HepG2 (cell line): ENCODE results near the gene HSPB8. TPM values are rescaled to one million over a fixed set of nuclear protein-coding genes. Genes with fewer than 3 reads are reported as not detected.

Source experiments
- ATAC-seq: fragments of 200-7000 bp; cut with Tn5 transposase; 3 replicates; pipeline ENCODE4 v1.9.1; 2020; ENCODE audit warnings: mild to moderate bottlenecking, moderate library complexity
- BruUV-seq: library from RNA; stranded (reverse); fragments of 400-500 nt; replicated peaks from 2 replicates; lab custom pipeline; 2021; lab: Mats Ljungman, UMichigan
- CTCF ChIA-PET: fragments of 300-600 bp; formaldehyde crosslinking; extraction: SDS; loops from one replicate; lab custom pipeline; 2021; ENCODE audit warnings: low total read pairs, inconsistent platforms, low intra/inter-chr PET ratio; lab: Yijun Ruan, JAX
- POLR2A ChIA-PET: fragments of 350-600 bp; sonication (Branson Sonifier 250); formaldehyde crosslinking; loops from one replicate; lab custom pipeline; 2020; ENCODE audit warnings: antibody characterized with exemption, inconsistent platforms; lab: Yijun Ruan, JAX
- DNase-seq: peaks from one replicate; pipeline ENCODE4 v3.0.0-alpha.2; 2015; ENCODE audit warnings: low spot score
- FAIRE-seq: peaks from 3 replicates; lab custom pipeline; 2011; peaks lifted over from hg19 to GRCh38; lab: Jason Lieb, UNC
- H2AFZ ChIP-seq: one replicate; pipeline ENCODE4 v1.6.1; 2011; ENCODE audit warnings: low read length, inconsistent platforms
- H3K27ac ChIP-seq: fragments of 300-600 bp; 3 replicates; pipeline ENCODE4 v1.8.0; 2011; ENCODE audit warnings: mixed run types, mild to moderate bottlenecking, mixed read lengths, low read length, inconsistent platforms; ENCODE audit not compliant: insufficient read depth; ENCODE audit errors: extremely low read length
- H3K27me3 ChIP-seq, 2 experiments: fragments of 200-600 bp in 1 of 2; 2 replicates in 1 of 2; 3 replicates in 1 of 2; pipeline versions ENCODE4 v1.6.0 to v1.8.0; 2011; ENCODE audit warnings: low read length in 2 of 2, mild to moderate bottlenecking in 2 of 2, moderate library complexity in 2 of 2, inconsistent platforms in 1 of 2; ENCODE audit not compliant: insufficient read depth in 2 of 2, control insufficient read depth in 1 of 2
- H3K36me3 ChIP-seq, 2 experiments: fragments of 200-600 bp in 1 of 2; replicated peaks in 1 of 2; 2 replicates in 1 of 2; 3 replicates in 1 of 2; pipeline versions ENCODE4 v1.5.1 to v1.8.0; 2011; ENCODE audit warnings: low read length in 2 of 2, inconsistent platforms in 1 of 2; ENCODE audit not compliant: insufficient read depth in 2 of 2, control insufficient read depth in 1 of 2
- H3K4me1 ChIP-seq: 2 replicates; pipeline ENCODE4 v1.5.1; 2012; ENCODE audit warnings: low read length, inconsistent platforms; ENCODE audit not compliant: insufficient read depth
- H3K4me2 ChIP-seq: 2 replicates; pipeline ENCODE4 v1.6.0; 2011; ENCODE audit warnings: low read depth, low read length, inconsistent platforms
- H3K4me3 ChIP-seq, 3 experiments: fragments of 200-600 bp in 1 of 3; sonication (generic), shearing (Covaris generic) in 1 of 3; replicated peaks in 1 of 3; 2 replicates each; pipeline ENCODE4 v1.5.1; 2011 to 2016; ENCODE audit warnings: low read length in 3 of 3, inconsistent platforms in 2 of 3, low read depth in 2 of 3, mild to moderate bottlenecking in 2 of 3, control low read depth in 1 of 3, mixed read lengths in 1 of 3; ENCODE audit not compliant: insufficient read depth in 1 of 3
- H3K79me2 ChIP-seq: one replicate; pipeline ENCODE4 v1.6.1; 2011; ENCODE audit warnings: low read length, inconsistent platforms; ENCODE audit not compliant: insufficient read depth
- H3K9ac ChIP-seq: 2 replicates; pipeline ENCODE4 v1.6.0; 2011; ENCODE audit warnings: mild to moderate bottlenecking, low read depth, low read length, inconsistent platforms; ENCODE audit not compliant: insufficient read depth
- H3K9me3 ChIP-seq: 2 replicates; pipeline ENCODE4 v1.5.1; 2012; ENCODE audit warnings: mild to moderate bottlenecking, low read length
- H4K20me1 ChIP-seq: 2 replicates; pipeline ENCODE4 v1.6.0; 2011; ENCODE audit warnings: inconsistent platforms, mild to moderate bottlenecking, low read length, moderate library complexity; ENCODE audit not compliant: insufficient read depth
- BRD4 ChIP-seq: sonication (generic); formaldehyde crosslinking; IDR thresholded peaks from 2 replicates; pipeline ENCODE4 v1.4.0; 2020; ENCODE audit warnings: missing genetic modification reagents
- CEBPB ChIP-seq: IDR thresholded peaks from 2 replicates; pipeline ENCODE4 v1.6.1; 2011; ENCODE audit warnings: low read depth, low read length, improper control_type of control experiment, borderline replicate concordance
- CEBPZ ChIP-seq: IDR thresholded peaks from 2 replicates; pipeline ENCODE4 v1.6.1; 2012; ENCODE audit warnings: low read length, improper control_type of control experiment
- CREM ChIP-seq, 2 experiments: sonication (generic) in 1 of 2; formaldehyde crosslinking in 1 of 2; IDR thresholded peaks; 2 replicates each; pipeline versions ENCODE4 v1.4.0 to v1.6.1; 2016 to 2020; ENCODE audit warnings: antibody characterized with exemption in 1 of 2, mild to moderate bottlenecking in 1 of 2, missing genetic modification reagents in 1 of 2
- HCFC1 ChIP-seq: fragments of 150-350 bp; IDR thresholded peaks from 2 replicates; pipeline ENCODE4 v1.6.1; 2014; ENCODE audit warnings: low read depth, low read length
- MIXL1 ChIP-seq: IDR thresholded peaks from 2 replicates; pipeline ENCODE4 v1.6.1; 2016
- MTF1 ChIP-seq: sonication (generic); formaldehyde crosslinking; IDR thresholded peaks from 2 replicates; pipeline ENCODE4 v1.5.0; 2020; ENCODE audit warnings: missing genetic modification reagents
- NCOA5 ChIP-seq: sonication (generic); formaldehyde crosslinking; IDR thresholded peaks from 2 replicates; pipeline ENCODE4 v1.4.0; 2020; ENCODE audit warnings: missing genetic modification reagents
- NFYB ChIP-seq: sonication (generic); formaldehyde crosslinking; IDR thresholded peaks from 2 replicates; pipeline ENCODE4 v1.4.0; 2020; ENCODE audit warnings: missing genetic modification reagents
- NFYC ChIP-seq: IDR thresholded peaks from 2 replicates; pipeline ENCODE4 v1.6.1; 2016; ENCODE audit warnings: missing genetic modification reagents, missing compliant biosample characterization
- SUZ12 ChIP-seq: fragments of 150-350 bp; IDR thresholded peaks from 2 replicates; pipeline ENCODE4 v1.6.1; 2014; ENCODE audit warnings: low read depth, low read length
- THAP11 ChIP-seq: IDR thresholded peaks from 2 replicates; pipeline ENCODE4 v1.6.1; 2016; ENCODE audit warnings: missing biosample characterization, missing genetic modification reagents
- USF2 ChIP-seq, 2 experiments: sonication (generic) in 1 of 2; formaldehyde crosslinking in 1 of 2; IDR thresholded peaks; 2 replicates each; pipeline versions ENCODE4 v1.5.1 to v1.6.1; 2011 to 2020; ENCODE audit warnings: borderline replicate concordance in 1 of 2, low read depth in 1 of 2, low read length in 1 of 2, mild to moderate bottlenecking in 1 of 2, missing genetic modification reagents in 1 of 2, moderate library complexity in 1 of 2
- ZNF143 ChIP-seq: sonication (generic); formaldehyde crosslinking; IDR thresholded peaks from 2 replicates; pipeline ENCODE4 v1.4.0; 2020; ENCODE audit warnings: missing genetic modification reagents
- ZNF276 ChIP-seq: sonication (generic); formaldehyde crosslinking; IDR thresholded peaks from 2 replicates; pipeline ENCODE4 v1.4.0; 2020; ENCODE audit warnings: mild to moderate bottlenecking, low read depth, missing genetic modification reagents
- ZNF879 ChIP-seq: sonication (generic); formaldehyde crosslinking; IDR thresholded peaks from 2 replicates; pipeline ENCODE4 v1.8.1; 2023; ENCODE audit warnings: missing genetic modification reagents
- WGBS: methylation state at CpG from one replicate; pipeline ENCODE4 v1.1.6; 2017; ENCODE audit warnings: low lambda C conversion rate; 5-methylcytosine and 5-hydroxymethylcytosine counted together
- in situ Hi-C: cut with HindIII; loops from 2 replicates; pipeline ENCODE4 v1.10.0; 2017; ENCODE audit warnings: low pct_unique_long_range_greater_than_20kb; ENCODE audit not compliant: extremely low pct_ligation_motif_present
- intact Hi-C: fragments of 100-400 bp; cut with micrococcal nuclease; formaldehyde crosslinking; loops from one replicate; pipeline ENCODE4 v1.10.0; 2022; ENCODE audit not compliant: unreplicated experiment
- polyA plus RNA-seq, 8 experiments: library from polyadenylated mRNA; depleted of rRNA in 3 of 8; stranded (reverse) in 7 of 8; unstranded in 1 of 8; fragments of >200 nt; fragmentation: Illumina TruSeq in 4 of 8; extraction: Trizol in 4 of 8; gene quantifications; 2 replicates each; pipeline versions ENCODE4 v1.2.1 to v1.2.3, GENCODE V29; 2011 to 2016; ENCODE audit warnings: low read depth in 4 of 8, missing spikeins in 1 of 8, mixed read lengths in 1 of 8; ENCODE audit not compliant: insufficient read depth in 1 of 8
- total RNA-seq, 5 experiments: library from RNA; depleted of rRNA; stranded (reverse); fragments of >200 nt; fragmentation: Illumina TruSeq; extraction: Trizol; gene quantifications; 2 replicates each; pipeline ENCODE4 v1.2.3, GENCODE V29; 2016; ENCODE audit warnings: low read depth in 1 of 5

Gene HSPB8
- total and polyA plus RNA-seq, 2 of the 13 experiments (the other 11 are each of a cell fraction or from before 2014, with no cell fraction given) = 0.49 to 0.54 TPM

DNA sequence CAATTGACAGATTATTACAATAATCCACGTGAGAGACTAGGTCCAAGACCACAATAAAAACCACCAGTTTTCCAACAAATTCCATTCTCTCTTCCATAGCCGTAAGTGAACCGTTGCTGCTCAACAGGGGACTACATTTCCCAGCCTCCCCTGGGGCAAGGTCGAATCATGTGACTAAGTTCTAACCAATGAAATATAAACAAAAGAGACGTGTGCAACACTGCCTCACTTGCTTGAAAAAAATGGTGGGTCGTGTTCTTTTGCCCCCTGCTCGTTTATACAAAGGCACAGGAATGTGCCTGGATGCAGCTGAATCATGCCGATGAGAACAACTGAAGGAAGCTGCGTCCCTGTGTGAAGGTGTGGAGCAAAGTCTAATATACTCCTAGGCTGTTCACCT lies 51.1 kb downstream of the HSPB8 start:
- H3K27ac ChIP-seq = no peak overlapping the region
- no peaks in the 10 kb centered on the region for H3K79me2 ChIP-seq
- no peaks in the 10 kb centered on the region for H3K36me3 ChIP-seq
- ATAC-seq = peak; percentile 73
- TF ChIP-seq ZNF879 (CRISPR knock-in tag) (no peak), MTF1 (peak; percentile 100), MIXL1 (no peak), NCOA5 (no peak), HCFC1 (peak; percentile 69; the same call in 1 of the 2 replicates), CEBPB (no peak), BRD4 (CRISPR knock-in tag) (no peak), THAP11 (CRISPR knock-in tag) (peak; percentile 97), NFYC (CRISPR knock-in tag) (peak; percentile 82), CREM (IDR thresholded peaks at IDR 0.05) (peak; percentile 35; the same call in 1 of the 2 replicates), CREM (CRISPR knock-in tag; IDR thresholded peaks at IDR 0.05) (no peak), USF2 (IDR thresholded peaks at IDR 0.05; ENCODE audit: low read depth, low read length) (no peak), USF2 (CRISPR knock-in tag; IDR thresholded peaks at IDR 0.05; ENCODE audit: borderline replicate concordance) (peak; percentile 80; the same call in 1 of the 2 replicates), NFYB (CRISPR knock-in tag) (peak; percentile 74), CEBPZ (no peak), SUZ12 (peak; percentile 42), ZNF143 (CRISPR knock-in tag) (peak; percentile 90), ZNF276 (CRISPR knock-in tag) (no peak)
- in situ Hi-C loops (no loop called here), intact Hi-C loops (no loop called here)
- no peak overlapping the region for H3K4me3 ChIP-seq
- no peaks in the 10 kb centered on the region for H3K4me1 ChIP-seq
- no peak overlapping the region for H3K9ac ChIP-seq
- no TSS peak for BruUV-seq
- CTCF ChIA-PET = no interaction called here
- no peaks in the 10 kb centered on the region for H4K20me1 ChIP-seq
- POLR2A ChIA-PET = no interaction called here
- FAIRE-seq = no peak
- H2AFZ ChIP-seq = no peak overlapping the region
- DNase-seq = peak; percentile 55
- H3K9me3 ChIP-seq = no peaks in the 10 kb centered on the region
- H3K4me2 ChIP-seq = peak overlapping the region; percentile 39; the same call in 1 of the 2 replicates
- no peaks in the 10 kb centered on the region for H3K27me3 ChIP-seq
- WGBS = 6% methylated on average over 9 of the region's 9 CpGs
